GM19455 (cell line): ENCODE results near the gene CBLN3.

Experiments used
- ATAC-seq: cut with Tn5 transposase; IDR thresholded peaks from one replicate; pipeline ENCODE4 v1.9.1; 2021; ENCODE audit not compliant: unreplicated experiment

Gene CBLN3

DNA sequence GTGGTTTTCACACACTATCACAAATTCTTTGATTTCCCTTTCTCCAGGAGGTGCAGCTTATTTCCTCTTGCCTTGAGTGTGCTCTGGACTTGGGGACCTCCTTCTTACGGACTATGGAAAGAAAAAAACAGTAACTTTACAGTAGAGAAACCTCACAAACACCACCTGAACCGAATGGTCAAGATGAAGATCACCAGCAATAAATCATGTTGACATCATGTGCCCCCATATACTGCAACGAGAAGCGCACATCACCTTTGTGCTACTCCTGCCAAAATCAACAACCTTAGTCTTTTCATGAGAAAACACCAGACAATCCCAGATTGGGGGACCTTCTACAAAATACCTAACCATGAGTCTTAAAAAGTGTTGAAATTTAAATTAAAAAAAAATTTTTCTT is 43.9 kb downstream of the CBLN3 start:
- no peak for ATAC-seq

GRCh38 chr14:24384169-24384568 is 45.3 kb downstream of the CBLN3 start:
- no peak for ATAC-seq

DNA sequence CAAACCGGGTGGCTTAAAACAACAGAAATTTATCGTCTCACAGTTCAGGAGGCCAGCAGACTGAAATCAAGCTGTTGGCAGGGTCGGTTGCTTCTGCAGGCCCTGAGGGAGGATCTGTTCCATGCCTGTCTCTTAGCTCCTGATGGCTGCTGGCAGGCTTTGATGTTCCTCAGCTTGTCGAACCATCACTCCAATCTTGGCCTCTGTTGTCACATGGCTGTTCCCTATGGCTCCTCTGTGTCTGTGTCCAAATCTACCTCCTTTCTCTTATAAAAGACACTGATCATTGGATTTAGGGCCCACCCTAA is 47.5 kb downstream of the CBLN3 start:
- ATAC-seq: no peak

GRCh38 chr14:24381363-24382063 is 48.0 kb downstream of the CBLN3 start:
- no peak for ATAC-seq

- no peak for ATAC-seq
Measured at GRCh38 chr14:24379907-24380730, 49.3 kb downstream of the CBLN3 start.

DNA sequence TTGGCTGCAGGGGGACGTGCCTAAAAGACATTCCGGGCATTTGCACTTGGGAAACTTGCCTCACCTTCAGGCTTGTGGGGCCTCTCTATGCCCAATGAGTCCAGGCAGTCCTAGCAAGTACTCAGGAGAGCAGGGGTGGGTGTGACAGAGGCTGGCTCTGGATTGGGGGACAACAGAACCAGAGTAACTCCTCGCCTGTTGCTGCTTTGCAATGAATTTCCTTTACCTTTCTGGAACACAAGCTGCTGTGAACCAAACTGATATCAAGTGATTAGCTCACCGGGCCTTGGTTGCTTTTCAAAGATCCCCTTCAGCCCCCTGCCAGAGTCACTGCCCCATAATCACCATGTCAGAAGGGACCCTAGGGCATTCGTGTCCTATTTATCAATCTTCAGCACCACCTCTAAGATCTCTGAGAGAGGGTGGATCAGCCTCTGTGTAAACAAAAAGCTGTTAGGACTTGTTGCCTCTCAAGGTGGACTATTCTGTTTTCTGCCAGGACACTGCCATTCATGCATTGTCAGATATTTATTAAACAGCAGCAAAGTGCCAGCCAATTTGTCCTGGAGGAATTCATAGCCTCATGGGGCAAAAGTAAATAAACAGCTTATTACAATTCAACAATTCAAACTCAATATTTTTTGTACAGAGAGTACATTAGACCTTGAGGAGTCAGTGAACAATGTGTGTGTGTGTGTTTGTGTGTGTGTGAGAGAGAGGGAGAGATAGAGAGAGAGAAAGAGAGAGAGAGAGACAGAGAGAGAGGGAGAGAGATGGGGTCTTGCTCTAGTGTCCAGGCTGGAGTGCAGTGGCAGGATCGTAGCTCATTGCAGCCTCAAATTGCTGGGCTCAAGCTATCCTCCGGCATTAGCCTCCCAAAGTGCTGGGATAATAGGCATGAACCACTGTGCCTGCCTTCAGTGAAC is 50.2 kb downstream of the CBLN3 start:
- no peak for ATAC-seq

GRCh38 chr14:24378327-24378726 is 51.1 kb downstream of the CBLN3 start:
- no peak for ATAC-seq

DNA sequence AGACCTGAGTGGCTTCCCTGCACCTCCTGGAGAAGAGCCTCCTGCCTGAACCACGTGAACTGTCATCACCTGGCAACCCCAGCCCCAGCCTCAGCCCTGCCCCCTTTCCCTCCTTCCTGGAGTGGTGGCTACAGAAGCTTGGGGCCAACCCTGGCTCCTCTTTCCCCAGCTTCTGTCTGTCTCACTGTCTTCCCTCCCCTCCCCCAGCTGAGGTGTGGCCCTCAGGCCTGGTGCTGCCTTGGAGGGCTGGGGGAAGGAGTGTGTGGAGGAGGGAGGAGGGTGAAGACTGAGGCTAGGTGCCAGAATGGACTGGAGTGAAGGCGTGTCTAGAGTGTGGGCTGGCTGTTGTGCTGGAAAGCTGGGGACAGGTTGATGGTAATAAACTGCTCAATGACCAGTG is 51.8 kb downstream of the CBLN3 start:
- ATAC-seq: no peak

DNA sequence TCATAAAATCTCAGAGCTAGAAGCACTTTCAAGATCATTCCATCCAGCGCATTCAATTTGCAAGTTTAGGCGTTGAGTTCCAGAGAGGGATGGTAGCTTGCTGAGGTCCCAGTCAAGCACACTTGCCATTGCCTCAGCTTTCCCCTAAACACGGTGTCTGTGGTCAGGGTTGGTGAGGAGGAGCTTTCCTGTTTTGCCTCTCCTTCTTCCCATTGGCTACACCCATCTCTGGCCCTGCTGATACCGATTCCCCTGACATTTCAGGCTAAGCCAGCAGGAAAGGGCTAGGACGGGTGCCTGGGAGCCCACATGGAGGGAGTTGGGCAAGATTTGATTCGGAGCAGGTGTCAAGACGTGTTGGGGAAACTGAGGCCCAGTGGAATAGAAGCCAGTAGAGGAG is 52.3 kb downstream of the CBLN3 start:
- no peak for ATAC-seq
